HuH-7.5 (cell line): ENCODE measurements around the gene ARHGDIA.

Source experiments
- DNase-seq: peaks from one replicate; pipeline ENCODE4 v3.0.0; 2011; ENCODE audit warnings: low spot score

ARHGDIA gene

GRCh38 chr17:81823820-81824550, 47.2 kb downstream of the ARHGDIA start:
- no peak for DNase-seq

DNA sequence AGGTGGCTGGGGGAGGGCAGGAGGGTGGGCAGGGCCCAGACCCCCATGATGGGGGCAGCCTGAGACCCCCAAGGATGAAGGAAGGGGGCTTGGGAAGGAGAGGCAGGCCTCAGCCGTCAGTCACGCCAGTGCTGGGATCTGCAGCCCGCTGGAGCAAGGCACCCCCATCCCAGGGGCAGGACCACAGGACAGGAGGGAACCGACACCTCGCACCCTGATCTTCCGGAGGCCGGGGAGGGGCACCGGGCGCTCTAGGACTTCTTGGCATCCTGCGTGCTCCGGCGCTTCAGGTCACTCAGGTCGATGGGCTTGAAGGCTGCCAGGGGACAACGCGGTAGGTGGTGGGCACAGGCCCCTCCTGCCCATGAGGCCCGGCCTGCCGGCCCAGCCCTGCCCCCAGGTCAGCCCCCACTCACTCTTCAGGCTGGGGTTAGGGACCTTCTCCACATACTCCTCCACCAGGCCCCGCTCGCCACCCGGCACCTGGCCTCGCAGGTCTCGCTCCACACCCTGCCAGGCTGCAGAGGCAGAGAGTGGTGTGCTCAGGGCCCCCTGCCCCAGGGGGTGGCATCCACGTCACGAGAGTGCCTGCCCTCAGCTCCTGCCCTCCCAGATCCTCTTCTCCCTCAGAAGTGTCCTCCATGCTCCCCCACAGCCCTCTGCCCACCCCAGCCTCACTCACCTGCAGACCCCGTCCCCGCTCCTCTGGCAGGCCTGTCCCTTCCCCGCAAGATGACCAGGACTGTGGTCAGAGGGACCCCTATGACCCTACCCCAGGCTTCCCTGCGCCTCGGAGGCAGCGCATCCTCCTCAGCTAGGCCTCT, 47.9 kb downstream of the ARHGDIA start:
- no peak for DNase-seq

GRCh38 chr17:81822312-81822637, 48.9 kb downstream of the ARHGDIA start:
- no peak for DNase-seq

- DNase-seq, result peak; percentile 84
Observed at GRCh38 chr17:81821603-81822311, 49.4 kb downstream of the ARHGDIA start.

GRCh38 chr17:81821147-81821546, 50.0 kb downstream of the ARHGDIA start:
- no peak for DNase-seq

- DNase-seq, result no peak
Observed at GRCh38 chr17:81819708-81820107, 51.4 kb downstream of the ARHGDIA start.

GRCh38 chr17:81817758-81818147, 53.4 kb downstream of the ARHGDIA start:
- no peak for DNase-seq
